Measurements from ENCODE around the gene SPSB4.

SPSB4 gene

DNA sequence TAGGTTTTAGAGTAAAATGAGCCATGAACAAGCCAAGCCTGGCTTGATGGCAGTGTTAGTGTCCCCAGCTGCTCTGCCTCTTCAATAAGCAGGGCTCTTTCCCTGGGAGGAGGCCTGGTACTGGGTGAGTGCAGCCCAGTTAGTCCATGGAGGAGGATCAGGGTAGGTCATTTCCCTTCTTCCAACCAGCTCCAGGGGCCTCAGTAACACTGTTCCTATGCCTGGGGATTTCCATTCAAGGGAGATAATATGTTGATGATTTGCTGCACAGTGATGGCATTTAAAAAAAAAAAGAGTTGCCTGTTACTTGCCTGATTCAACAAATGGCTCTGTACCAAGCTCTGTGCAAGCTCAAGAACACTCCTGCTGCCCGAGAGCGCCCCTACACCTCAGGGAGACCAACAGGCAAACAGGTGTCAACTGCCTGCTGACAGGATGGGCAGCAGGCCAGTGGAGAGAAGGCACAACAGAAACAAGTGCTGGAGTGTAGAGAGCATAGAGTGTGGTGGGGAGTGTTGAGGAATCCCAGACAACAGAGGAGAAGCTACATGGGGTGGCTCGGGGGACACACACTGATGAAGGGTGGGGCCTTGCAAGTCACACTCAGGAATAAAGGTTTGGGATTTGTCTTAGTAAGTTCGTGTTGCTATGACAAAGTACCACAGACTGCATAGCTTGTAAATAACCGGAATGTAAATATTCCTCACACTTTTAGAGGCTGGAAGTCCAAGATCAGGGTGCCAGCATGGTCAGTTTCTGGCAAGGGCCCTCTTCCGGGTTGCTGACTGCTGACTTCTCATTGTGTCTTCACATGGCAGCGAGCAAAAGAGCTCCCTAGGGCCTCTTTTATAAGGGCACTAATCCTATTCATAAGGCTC is 101.9 kb downstream of the SPSB4 start:
- DNase-seq (ENCODE audit: low spot score) = no peak

DNA sequence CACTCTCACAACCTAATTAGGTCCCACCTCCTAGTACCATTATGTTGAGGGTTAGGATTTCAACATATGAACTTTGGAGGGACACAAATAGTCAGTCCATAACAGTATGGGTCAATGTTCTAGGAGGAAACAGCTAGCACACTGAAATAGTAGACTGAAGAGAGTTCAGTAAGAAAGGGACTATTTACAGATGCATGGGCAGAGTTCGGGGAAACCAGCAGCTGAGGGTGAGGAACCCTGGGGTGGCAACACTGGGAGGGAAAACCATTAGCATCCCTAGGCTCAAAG is 102.5 kb downstream of the SPSB4 start:
- no peak for DNase-seq (ENCODE audit: low spot score)

DNA sequence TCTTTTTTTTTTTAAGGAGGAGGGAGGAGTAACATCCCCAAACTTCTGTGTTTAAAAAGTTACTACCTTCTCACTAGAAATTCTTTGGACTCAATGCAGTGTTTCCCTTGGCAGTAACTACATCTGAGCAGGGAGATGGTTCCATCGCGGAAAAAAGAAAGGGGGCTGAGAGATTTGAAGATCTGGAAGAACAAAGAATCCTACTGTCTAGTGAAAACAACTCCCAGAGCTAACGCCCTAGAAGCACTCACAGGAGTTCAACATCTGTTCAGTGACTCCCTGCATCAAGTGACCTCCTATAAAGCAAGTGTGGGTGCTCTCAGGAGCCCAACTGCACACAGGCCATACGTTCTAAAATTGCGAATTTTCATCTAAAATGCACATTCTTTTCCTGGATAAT is 113.7 kb downstream of the SPSB4 start:
- no peak for DNase-seq (ENCODE audit: low spot score)

DNA sequence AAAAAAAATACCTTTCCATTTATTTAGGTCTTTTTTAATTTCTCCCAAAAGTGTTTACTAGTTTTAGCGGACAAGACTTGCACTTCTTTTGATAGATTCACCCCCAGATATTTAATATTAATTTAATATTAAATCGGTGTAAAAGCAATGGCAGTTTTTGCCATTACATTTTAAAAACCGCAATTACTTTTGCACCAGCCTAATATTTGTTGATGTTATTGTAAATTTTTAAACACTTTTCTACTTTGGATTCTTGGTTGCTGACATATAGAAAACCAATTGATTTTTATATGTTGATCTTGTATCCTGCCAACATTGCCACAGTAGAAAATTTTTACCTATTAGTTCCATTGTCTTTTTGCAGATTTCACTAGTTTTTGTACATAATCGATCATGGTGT is 116.5 kb downstream of the SPSB4 start:
- DNase-seq (ENCODE audit: low spot score) = no peak

DNA sequence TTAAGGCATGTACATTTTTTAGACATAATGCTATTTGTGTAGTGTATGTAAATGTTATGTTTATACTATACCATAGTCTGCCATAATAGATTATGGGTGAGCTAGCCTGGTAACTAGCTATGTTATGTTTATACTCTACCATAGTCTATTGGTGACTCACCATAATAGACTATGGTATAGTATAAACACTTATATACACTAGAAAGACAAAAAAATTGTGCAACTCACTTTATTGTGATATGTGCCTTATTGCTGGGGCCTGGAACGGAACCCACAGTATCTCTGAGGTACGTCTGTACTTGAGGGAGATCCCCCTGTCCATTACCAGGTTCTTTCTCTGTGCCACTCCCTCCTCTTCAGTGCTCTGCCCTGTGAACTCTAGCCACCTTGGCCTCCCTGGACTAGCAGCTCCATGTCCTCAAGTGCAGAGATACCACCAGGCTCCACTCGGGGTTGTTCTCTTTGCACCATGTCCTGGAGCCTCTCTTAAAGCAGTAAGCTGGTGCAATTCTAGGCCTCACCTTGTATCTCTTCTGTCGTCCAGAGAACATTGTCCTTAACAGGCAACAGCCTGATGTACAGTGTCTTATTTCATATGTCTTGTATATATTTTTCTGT is 119.6 kb downstream of the SPSB4 start:
- DNase-seq (ENCODE audit: low spot score) = no peak

DNA sequence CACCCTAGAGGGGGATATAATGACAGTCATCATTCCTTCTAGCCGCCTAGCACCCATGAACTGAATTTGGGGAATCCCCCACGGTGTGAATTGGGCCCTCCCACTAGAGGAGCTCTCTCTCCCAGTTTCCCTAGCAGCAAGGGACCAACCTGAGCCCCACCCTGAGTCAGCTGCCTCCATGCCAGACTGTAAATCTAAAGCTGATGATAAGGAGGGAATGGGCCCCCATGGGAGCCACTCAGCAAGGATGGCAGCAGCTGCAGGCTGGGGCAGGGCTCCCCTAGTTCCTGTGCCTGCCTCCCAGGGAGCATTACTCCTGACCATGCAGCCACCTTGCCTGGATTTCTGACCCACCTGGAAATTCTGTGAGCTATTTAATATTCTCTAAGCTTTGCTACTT is 123.5 kb downstream of the SPSB4 start:
- DNase-seq (ENCODE audit: low spot score) = no peak

DNA sequence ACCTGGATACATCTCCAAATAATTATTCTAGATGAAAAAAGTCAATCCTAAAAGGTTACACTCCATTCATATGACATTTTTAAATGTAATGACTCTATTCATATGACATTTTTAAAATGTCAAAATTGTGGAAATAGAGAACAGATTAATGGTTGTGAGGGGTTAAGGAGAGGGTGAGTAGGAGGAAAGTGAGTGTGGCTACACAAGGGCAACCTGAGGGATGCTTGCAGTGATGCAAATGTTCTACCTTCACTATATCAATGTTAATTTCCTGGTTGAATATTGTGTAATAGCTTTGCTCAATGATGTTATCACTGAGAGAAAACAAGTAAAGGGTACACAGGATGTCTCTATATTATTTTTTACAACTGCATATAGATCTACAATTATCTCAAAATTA is 125.6 kb downstream of the SPSB4 start:
- DNase-seq (ENCODE audit: low spot score) = peak; percentile 3

DNA sequence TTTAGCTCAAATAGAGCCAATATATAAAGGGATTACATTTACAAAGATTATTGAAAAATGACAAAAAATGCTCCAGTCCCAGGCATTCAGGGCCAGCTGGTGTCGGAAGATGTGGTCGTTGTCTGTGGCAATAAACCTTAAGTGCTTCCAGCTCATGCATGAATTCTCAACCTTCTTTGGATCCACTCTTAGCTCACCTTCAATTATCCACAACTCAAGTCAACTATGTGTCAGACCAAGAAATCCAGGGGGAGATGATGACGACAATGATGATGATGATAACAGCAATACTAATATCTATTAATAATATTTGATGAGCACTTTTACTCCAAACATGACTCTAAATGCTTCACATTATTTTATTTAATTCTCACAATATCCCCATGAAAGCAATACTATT is 126.9 kb downstream of the SPSB4 start:
- no peak for DNase-seq (ENCODE audit: low spot score)

DNA sequence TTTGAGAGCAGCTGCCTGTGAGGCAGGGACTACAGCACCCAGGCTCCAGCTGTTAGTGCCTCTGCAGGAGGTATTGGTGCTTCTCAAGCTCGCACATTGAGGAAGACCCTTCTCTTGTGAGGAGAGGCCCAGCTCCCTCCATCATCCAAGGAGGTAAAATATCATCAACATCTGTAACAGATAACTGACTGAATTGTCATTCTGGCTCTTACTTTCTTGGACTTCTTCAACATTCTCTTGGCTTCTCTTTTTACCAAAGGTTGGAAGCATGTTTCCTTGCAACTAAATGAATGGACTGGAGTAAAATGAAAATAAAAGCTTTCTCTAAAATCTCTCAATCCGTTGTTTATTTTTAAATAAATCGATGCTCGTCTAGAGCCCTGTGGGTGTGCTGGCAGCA is 127.4 kb downstream of the SPSB4 start:
- DNase-seq (ENCODE audit: low spot score) = no peak

DNA sequence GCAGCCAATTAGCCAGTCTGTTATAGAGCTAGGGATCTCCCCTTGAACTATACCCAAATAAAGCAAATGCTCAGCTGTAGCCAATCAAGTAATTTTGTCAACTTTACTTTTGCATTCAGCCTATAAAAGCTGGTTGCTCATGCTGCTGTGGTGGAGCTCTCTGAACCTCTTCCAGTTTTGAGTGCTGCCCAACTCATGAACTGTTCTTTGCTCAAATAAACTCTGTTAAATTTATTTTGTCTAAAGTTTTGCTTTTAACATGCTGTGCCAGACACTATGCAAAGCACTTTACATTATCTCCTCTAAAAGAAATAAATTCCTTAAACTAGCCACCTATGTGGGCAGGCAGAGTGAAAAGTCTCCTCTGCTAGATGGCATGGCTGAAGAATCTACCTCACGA is 128.8 kb downstream of the SPSB4 start:
- DNase-seq (ENCODE audit: low spot score) = no peak

DNA sequence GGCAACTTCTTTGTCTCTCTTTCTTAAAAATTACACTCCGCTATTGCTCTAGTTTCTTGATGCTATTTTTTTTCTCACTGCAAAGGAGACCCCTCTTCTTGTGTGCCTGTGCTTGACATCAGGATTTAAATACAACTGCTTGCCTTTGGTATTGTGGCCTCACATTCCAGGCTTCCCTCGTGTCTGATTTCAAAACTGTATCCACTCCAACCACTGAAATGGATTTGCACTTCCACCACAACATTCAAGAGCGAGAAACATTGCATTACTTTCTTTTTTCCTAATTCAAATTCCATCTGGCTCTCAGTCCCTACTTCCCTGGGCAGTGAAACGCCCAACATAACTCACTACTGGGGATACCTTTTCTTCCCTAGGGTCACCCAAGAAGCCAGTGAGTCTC is 130.0 kb downstream of the SPSB4 start:
- DNase-seq (ENCODE audit: low spot score) = no peak

DNA sequence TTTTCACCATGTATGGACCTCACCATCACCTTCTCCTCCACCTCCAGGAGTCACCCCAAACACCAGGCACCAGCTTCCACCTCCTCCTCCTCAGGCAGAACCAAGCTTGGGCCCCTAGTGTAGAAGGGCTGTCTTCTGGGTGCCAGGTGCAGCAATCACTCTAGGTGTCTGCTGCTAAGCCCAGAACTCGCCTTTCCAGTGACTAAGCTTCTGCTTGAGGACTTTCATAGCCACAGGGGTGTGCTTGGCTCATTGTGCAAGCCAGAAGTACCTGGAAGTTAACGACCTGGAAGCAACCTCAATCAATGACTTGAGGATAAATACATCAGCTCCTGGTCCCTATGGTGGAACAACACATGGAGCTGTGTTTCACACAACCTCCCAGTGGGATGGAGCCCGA is 130.7 kb downstream of the SPSB4 start:
- DNase-seq (ENCODE audit: low spot score) = no peak

DNA sequence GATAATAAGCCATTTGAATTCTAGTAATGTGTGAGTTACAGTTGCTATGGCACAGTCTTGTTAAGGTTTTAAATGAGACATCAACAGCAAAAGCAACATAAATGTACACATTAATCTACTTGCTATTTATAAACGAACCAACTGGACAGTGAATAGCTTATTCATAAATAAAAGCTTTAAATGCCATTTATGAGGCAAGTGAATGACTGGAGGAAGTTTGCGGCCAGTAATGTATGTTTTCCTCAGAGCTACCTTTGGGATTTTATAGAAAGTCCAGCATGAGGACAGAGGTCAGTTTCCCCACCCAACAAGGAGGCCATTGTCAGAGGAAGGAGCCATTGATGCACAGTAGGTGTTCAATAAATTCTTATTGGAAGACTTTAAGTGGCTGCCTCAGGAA is 132.5 kb downstream of the SPSB4 start:
- no peak for DNase-seq (ENCODE audit: low spot score)

DNA sequence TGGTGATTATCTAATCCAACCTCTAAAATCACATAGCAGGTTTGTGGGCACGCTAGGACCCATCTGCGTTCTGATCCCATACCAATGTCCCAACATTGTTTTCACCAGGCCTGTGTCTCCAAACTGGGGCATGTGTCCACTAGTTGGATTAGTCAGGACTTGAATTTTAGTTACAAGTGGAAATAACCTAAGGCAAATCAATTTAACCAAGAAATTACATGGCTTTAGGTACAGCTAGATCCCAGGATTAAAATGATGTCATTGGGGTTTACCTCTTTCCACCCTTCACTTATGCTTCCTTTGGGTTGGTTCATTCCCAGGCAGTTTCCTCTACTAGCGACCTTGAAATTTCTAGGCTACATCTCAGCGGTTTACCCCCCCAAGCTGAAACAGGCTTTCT is 133.3 kb downstream of the SPSB4 start:
- no peak for DNase-seq (ENCODE audit: low spot score)

DNA sequence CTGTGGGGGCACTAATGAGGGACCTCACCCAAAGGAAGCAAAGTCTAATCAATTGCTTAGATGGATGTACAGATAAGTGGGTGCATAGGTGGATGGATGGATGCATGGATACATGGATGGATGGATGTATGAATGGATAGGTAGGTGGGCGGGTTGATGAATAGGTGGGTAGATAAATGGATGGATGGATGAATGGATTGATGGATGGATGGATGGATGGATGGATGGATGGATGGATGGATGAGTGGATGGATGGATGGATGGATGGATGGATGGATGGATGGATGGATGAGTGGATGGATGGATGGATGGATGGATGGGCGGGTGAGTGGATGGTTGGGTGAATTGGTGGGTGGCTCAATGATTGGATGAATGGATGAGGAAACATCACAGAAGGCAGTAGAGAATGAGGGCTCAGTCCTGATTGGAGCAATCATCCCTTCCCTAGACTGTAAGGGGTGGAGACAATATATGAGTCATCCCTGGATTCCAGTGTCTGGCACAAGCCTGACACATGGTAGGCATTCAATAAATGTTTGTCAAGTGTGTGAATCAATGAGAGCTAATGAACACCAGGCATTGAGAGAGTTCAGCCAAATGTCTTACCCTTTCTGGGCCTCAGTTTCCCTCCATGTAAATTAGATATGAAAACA is 140.1 kb downstream of the SPSB4 start:
- DNase-seq (ENCODE audit: low spot score) = no peak

DNA sequence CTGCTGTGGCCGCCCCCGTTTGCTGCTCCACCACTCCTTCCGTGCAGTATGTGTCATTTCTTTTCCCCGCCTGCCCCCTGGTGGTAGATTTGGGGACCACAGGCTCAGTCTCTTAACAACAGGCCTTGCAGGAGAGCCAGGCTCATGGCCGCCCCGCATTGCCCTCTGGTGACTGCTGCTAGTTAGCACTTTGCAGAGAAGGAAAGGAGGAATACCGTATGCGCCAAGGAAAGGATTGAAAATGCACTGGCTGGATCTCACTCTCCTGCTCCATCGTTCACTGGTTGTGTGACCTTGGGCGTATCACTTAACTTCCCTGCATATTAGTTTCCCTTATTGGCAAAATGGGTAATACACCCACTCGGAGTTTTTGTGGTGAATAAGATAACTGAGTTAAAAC is 141.2 kb downstream of the SPSB4 start:
- DNase-seq (ENCODE audit: low spot score) = peak; percentile 94

DNA sequence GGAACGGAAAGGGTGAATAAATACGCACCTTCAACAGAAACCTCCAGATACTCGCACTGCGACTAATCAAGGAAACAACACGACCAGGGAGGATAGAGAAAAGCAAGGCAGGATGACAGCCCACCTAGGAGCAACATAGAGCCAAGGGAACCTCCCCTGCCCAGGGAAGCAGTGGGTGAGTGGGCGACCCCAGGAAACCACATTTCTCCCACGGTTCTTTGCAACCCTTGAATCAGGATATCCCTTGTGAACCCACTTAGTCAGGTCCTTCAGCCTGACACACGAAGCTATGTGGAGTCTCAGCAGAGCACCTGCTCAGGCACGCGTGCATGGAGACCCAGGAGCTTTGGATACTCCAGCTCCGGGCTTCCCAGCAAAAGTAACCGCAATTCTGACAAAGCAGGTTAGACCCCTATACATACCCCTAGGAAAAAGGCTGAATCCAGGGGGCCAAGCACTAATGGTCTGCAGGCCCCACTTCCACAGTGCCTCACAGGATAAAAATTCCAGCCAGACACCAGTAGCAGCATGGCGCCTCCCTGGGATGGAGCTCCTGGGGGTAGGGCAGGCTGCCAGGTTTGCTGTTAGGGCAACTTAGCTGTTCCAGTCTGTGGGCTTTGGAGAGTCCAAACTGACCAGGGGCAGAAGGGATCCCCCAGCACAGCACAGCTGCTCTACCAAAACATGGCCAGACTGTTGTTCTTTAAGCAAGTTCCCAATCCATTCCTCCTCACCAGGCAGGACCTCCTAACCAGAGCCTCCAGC is 142.1 kb downstream of the SPSB4 start:
- DNase-seq (ENCODE audit: low spot score) = no peak

All from putamen (tissue), 1 donor.